GM21526 (cell line): ENCODE measurements around the gene ABI3BP.

Experiments
- ATAC-seq: cut with Tn5 transposase; IDR thresholded peaks from one replicate; pipeline ENCODE4 v1.9.1; 2021; ENCODE audit warnings: moderate library complexity; ENCODE audit not compliant: unreplicated experiment, low FRiP score

The ABI3BP gene

DNA sequence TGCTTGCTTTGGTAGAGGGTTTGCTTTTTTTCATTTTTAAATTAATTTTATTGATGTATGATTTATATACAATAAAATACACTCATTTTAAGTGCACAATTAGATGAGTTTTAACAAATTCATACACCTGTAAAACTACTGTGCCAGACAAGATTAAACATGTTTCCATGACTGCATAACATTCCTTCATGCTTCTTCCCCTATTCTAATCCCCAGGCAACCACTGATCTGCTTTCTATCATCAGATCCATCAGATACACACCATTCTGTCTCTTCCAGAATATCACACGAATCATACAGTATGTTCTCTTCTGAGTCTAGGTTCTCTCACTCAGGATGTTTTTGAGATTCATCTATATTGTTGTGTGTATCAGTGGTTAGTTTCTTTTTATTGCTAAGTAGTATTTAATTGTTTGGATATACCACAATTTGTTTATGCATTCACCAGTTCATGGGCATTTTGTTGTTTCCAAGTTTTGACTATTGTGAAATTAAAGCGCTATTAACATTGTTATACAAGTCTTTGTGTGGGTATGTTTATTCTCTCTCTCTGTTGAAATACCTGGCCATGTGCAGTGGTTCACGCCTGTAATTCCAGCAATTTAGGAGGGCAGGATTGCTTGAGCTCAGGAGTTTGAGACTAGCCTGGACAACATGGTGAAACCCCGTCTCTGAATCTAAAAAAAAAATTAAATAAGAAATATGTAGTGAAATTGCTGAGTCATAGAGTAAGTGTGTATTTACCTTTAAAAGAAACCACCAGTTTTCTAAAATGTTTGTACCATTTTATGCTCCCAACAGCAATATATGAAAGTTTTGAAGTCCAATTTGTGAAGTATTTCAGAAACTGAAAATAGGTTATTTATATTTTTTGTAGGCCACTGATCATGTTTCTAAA lies 290.9 kb downstream of the ABI3BP start:
- no peak for ATAC-seq

DNA sequence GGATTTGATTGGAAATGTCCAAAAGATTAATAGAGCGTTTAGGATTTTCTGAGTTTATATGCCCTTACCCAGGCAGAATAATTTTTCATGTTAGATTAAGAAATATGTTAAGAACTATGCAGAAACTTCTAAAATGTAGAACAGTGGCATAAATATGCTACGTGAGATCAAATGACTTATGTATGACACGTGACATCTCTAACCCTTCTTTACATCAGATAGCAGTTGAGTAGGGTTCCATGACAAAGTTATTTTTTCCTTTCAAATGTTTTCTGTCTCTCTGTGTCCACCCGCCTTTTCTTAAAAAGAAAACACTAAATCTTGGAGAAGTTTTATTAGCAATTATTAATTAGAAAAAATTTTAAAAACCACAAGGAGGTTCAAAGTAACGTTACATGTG lies 292.5 kb downstream of the ABI3BP start:
- ATAC-seq, result no peak
